DMS53 treated with DMSO at 0.1 percent for 48 hours (cell line): ENCODE measurements around the gene TAF1B.
A peak's percentile ranks its signal among the peaks of the same experiment; 100 is the strongest.

Source experiments
- DNase-seq: peaks from one replicate; lab custom pipeline; 2025; ENCODE audit not compliant: unreplicated experiment; lab: John Stamatoyannopoulos, UW

TAF1B gene

GRCh38 chr2:9961013-9961412 lies 117.7 kb downstream of the TAF1B start:
- DNase-seq: no peak

GRCh38 chr2:9964334-9964980 lies 121.2 kb downstream of the TAF1B start:
- DNase-seq: no peak

GRCh38 chr2:9965119-9965822 lies 122.0 kb downstream of the TAF1B start:
- no peak for DNase-seq

- DNase-seq: no peak
Measured at GRCh38 chr2:9966491-9967022, 123.3 kb downstream of the TAF1B start.

- DNase-seq: no peak
Measured at GRCh38 chr2:9967053-9967775, 123.9 kb downstream of the TAF1B start.

- DNase-seq: no peak
Measured at GRCh38 chr2:9968553-9969497, 125.6 kb downstream of the TAF1B start.

- no peak for DNase-seq
Measured at GRCh38 chr2:9970200-9971044, 127.1 kb downstream of the TAF1B start.

- DNase-seq: no peak
Measured at GRCh38 chr2:9971105-9971818, 128.0 kb downstream of the TAF1B start.

- no peak for DNase-seq
Measured at GRCh38 chr2:9971890-9972289, 128.6 kb downstream of the TAF1B start.

GRCh38 chr2:9972621-9973479 lies 129.6 kb downstream of the TAF1B start:
- no peak for DNase-seq

GRCh38 chr2:9973690-9974089 lies 130.4 kb downstream of the TAF1B start:
- DNase-seq: no peak

GRCh38 chr2:9974343-9974742 lies 131.1 kb downstream of the TAF1B start:
- no peak for DNase-seq

GRCh38 chr2:9975328-9975727 lies 132.1 kb downstream of the TAF1B start:
- DNase-seq: peak; percentile 66

GRCh38 chr2:9975805-9976447 lies 132.7 kb downstream of the TAF1B start:
- peak; percentile 18 for DNase-seq

GRCh38 chr2:9979977-9980376 lies 136.7 kb downstream of the TAF1B start:
- DNase-seq: no peak

GRCh38 chr2:9980520-9980919 lies 137.2 kb downstream of the TAF1B start:
- no peak for DNase-seq

- no peak for DNase-seq
Measured at GRCh38 chr2:9981655-9982054, 138.4 kb downstream of the TAF1B start.

GRCh38 chr2:9982248-9982647 lies 139.0 kb downstream of the TAF1B start:
- no peak for DNase-seq
